PC-9 (cell line): ENCODE results near the gene TPM2.

Experiments
- EZH2 ChIP-seq: fragments of 200-600 bp; sonication (generic); IDR thresholded peaks from 2 replicates; pipeline ENCODE4 v1.8.0; 2017; ENCODE audit warnings: antibody characterized with exemption, low read depth
- TF ChIP-seq, protein P1 (sequence below): fragments of 200-600 bp; sonication (generic); conservative IDR thresholded peaks from 2 replicates; pipeline ENCODE4 v1.6.1; 2017; ENCODE audit warnings: mixed run types, antibody characterized with exemption, mild to moderate bottlenecking, moderate library complexity

DNA sequence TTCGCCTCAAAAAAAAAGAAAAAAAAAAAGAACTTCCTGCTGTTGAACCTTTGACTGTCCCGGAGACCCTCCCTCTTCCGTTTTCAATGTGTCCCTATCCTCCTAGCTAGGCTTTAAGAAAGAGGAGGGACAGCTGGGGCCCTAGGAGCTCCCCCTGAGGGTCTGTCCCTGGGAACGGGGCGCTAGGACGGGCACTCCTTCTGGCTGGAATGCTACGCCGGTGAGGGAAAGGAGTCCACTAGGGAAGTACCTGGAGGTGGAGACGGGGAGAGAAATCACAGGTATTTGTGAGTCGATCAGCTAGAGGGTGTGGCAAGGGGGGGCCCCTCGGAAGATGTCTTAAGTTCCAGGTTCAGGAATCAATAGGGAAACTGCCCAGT is 43.6 kb downstream of the TPM2 start:
- TF ChIP-seq, protein P1, sequence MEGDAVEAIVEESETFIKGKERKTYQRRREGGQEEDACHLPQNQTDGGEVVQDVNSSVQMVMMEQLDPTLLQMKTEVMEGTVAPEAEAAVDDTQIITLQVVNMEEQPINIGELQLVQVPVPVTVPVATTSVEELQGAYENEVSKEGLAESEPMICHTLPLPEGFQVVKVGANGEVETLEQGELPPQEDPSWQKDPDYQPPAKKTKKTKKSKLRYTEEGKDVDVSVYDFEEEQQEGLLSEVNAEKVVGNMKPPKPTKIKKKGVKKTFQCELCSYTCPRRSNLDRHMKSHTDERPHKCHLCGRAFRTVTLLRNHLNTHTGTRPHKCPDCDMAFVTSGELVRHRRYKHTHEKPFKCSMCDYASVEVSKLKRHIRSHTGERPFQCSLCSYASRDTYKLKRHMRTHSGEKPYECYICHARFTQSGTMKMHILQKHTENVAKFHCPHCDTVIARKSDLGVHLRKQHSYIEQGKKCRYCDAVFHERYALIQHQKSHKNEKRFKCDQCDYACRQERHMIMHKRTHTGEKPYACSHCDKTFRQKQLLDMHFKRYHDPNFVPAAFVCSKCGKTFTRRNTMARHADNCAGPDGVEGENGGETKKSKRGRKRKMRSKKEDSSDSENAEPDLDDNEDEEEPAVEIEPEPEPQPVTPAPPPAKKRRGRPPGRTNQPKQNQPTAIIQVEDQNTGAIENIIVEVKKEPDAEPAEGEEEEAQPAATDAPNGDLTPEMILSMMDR, result no peak
- TF ChIP-seq EZH2, result no peak
